WI38 (cell line): Measurements from ENCODE around the gene CDC16.
A peak's percentile ranks its signal among the peaks of the same experiment; 100 is the strongest.

Source experiments
- H3K4me3 ChIP-seq: 2 replicates; pipeline ENCODE4 v1.5.1; 2011; ENCODE audit warnings: low read depth, mild to moderate bottlenecking, control low read depth, low read length
- TF ChIP-seq, protein P1 (sequence below): IDR thresholded peaks from 2 replicates; pipeline ENCODE4 v1.5.1; 2012; ENCODE audit warnings: low read depth, mild to moderate bottlenecking, control low read depth, low read length

CDC16 gene

DNA sequence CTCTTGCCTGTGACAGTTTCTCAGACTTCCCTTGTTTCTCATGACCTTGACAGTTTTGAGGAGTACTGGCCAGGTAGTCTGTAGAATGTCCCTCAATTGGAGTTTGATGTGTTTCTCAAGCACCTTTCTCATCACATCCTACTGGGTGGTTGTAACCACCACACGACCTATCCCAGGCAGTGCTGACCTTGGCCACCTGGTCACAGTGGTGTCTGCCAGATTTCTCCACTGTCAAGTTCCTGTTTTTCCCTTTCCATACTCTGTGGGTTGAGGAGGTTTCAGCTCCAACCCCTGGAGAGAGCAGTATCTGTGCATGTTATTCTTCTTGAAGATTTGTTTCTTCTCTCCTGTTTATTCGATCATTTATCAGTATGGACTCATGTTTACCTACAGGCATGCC, 38.3 kb downstream of the CDC16 start:
- TF ChIP-seq, protein P1, sequence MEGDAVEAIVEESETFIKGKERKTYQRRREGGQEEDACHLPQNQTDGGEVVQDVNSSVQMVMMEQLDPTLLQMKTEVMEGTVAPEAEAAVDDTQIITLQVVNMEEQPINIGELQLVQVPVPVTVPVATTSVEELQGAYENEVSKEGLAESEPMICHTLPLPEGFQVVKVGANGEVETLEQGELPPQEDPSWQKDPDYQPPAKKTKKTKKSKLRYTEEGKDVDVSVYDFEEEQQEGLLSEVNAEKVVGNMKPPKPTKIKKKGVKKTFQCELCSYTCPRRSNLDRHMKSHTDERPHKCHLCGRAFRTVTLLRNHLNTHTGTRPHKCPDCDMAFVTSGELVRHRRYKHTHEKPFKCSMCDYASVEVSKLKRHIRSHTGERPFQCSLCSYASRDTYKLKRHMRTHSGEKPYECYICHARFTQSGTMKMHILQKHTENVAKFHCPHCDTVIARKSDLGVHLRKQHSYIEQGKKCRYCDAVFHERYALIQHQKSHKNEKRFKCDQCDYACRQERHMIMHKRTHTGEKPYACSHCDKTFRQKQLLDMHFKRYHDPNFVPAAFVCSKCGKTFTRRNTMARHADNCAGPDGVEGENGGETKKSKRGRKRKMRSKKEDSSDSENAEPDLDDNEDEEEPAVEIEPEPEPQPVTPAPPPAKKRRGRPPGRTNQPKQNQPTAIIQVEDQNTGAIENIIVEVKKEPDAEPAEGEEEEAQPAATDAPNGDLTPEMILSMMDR, result no peak
- no peak overlapping the region for H3K4me3 ChIP-seq

DNA sequence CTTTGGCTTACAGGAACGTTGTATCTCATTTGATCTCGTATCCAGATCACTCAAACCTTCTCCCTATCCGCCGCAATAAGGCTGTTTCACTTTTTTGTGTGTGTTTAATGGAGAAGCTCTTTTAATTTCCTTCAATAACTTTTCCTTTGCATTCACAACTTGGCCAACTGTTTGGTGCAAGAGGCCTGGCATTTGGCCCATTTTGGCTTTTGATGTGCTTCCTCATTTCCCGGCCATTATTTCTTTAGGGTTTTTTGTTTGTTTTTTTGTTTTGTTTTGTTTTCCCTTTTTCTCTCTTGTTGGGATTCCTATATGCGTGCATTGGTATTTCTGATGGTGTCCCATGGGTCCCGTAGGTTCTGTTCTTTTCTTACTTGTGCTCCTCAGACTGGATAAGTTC, 40.6 kb downstream of the CDC16 start:
- TF ChIP-seq, protein P1, result no peak
- no peak overlapping the region for H3K4me3 ChIP-seq

GRCh38 chr13:114279146-114279545, 44.4 kb downstream of the CDC16 start:
- TF ChIP-seq, protein P1, result no peak

GRCh38 chr13:114279758-114280355, 45.2 kb downstream of the CDC16 start:
- H3K4me3 ChIP-seq, result no peak overlapping the region
- TF ChIP-seq, protein P1, result no peak

More at GRCh38 chr13:114279146-114279545, 44.4 kb downstream of the CDC16 start:
- H3K4me3 ChIP-seq, result no peak overlapping the region

GRCh38 chr13:114281351-114282040, 46.8 kb downstream of the CDC16 start, which contains the start of gene UPF3A:
Gene UPF3A (plus strand): TSS chr13:114281601. CDS start chr13:114281640, 39 bp downstream.
- TF ChIP-seq, protein P1, result no peak
- peak within 1 kb of the TSS; percentile 73 for H3K4me3 ChIP-seq

DNA sequence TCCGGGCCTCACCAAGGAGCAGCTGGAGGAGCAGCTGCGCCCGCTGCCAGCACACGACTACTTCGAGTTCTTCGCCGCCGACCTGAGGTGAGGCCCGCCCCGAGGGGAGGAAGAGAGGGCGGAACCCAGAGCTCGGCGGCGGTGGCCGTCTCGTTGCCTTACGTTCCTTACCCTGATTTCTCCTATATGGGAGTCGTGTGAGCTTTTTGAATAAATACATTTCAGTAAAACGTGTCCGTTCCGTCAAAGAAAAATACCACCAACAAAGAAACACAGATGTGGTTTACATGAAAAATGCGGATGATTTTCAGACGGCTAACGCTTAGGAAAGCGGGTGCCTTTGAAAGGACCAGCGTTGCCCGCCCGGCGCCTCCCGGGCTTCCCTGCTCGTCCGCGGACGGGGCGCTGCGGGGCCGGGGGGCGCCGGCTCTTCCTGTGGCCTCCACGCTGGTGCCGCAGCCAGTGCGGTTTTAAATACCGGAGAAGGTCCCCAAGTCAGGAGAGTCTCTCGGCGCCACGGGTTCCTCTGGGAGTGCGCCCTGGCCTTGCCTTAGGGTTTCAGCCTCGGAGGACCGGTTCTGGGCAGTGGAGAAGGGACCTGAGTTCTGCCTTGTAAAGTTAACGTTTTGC, 47.5 kb downstream of the CDC16 start:
- H3K4me3 ChIP-seq, result peak overlapping the region; percentile 63
- TF ChIP-seq, protein P1, result no peak

DNA sequence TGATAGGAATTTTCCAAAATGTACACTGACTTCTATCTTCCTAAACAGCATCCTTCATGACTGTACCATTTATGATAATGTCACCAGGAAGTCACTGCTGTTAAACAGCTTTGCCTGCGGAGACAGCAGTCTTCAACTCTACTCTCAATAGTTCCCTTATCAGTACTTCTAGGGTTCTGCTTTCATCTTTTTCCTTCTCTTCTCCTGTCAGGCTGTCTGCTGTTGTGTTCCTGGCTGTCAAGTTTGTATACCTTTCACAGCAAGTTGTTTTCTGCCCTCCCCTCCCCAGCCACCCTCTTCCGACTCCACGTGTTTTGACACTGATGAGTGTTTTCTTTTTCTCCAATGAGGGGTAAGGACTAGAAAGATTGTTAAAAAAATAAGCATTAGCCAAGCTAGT, 48.9 kb downstream of the CDC16 start:
- TF ChIP-seq, protein P1, result no peak
- H3K4me3 ChIP-seq, result no peak overlapping the region
